Panc1 (cell line): Measurements from ENCODE around the gene CLRN3. TPM values are rescaled to one million over a fixed set of nuclear protein-coding genes. Genes with fewer than 3 reads are reported as not detected.

Experiments used
- ATAC-seq: fragments of 200-7000 bp; cut with Tn5 transposase; 2 replicates; pipeline ENCODE4 v1.9.1; 2020; ENCODE audit warnings: mild to moderate bottlenecking, moderate library complexity
- BruUV-seq: library from RNA; stranded (reverse); fragments of 400-500 nt; replicated peaks from 2 replicates; lab custom pipeline; 2021; lab: Mats Ljungman, UMichigan
- CTCF ChIA-PET: fragments of 300-600 bp; sonication (Branson Sonifier 250); formaldehyde crosslinking; loops from one replicate; lab custom pipeline; 2022; ENCODE audit warnings: antibody characterized with exemption; lab: Charles Lee
- POLR2A ChIA-PET: fragments of 300-600 bp; sonication (Branson Sonifier 250); formaldehyde crosslinking; loops from one replicate; lab custom pipeline; 2022; ENCODE audit warnings: antibody characterized with exemption; lab: Charles Lee
- DNase-seq: peaks from one replicate; pipeline ENCODE4 v3.0.0-alpha.2; 2010; ENCODE audit warnings: low read depth, low spot score
- H3K27ac ChIP-seq: 2 replicates; pipeline ENCODE4 v1.5.1; 2011; ENCODE audit warnings: mild to moderate bottlenecking, low read length, inconsistent platforms
- H3K27me3 ChIP-seq: fragments of 200-500 bp; sonication (Bioruptor generic); 2 replicates; pipeline ENCODE4 v1.6.0; 2014; ENCODE audit warnings: low read length, inconsistent platforms; ENCODE audit not compliant: control insufficient read depth, insufficient read depth
- H3K36me3 ChIP-seq: fragments of 200-500 bp; sonication (Bioruptor generic); 2 replicates; pipeline ENCODE4 v1.5.1; 2014; ENCODE audit warnings: inconsistent platforms, mild to moderate bottlenecking, low read length, moderate library complexity; ENCODE audit not compliant: control insufficient read depth, insufficient read depth
- H3K4me1 ChIP-seq: 2 replicates; pipeline ENCODE4 v1.5.1; 2011; ENCODE audit warnings: inconsistent platforms, mild to moderate bottlenecking, low read length, moderate library complexity; ENCODE audit not compliant: control insufficient read depth, insufficient read depth
- H3K4me3 ChIP-seq, 2 experiments: 2 replicates each; pipeline ENCODE4 v1.5.1; 2011 to 2012; ENCODE audit warnings: low read depth in 2 of 2, low read length in 2 of 2, mild to moderate bottlenecking in 2 of 2, inconsistent platforms in 1 of 2, moderate library complexity in 1 of 2
- H3K9me3 ChIP-seq: fragments of 200-500 bp; sonication (Bioruptor generic); 2 replicates; pipeline ENCODE4 v1.5.1; 2014; ENCODE audit warnings: low read depth, mild to moderate bottlenecking, inconsistent platforms, low read length, moderate library complexity; ENCODE audit not compliant: control insufficient read depth, insufficient read depth
- CTCF ChIP-seq: fragments of 450-650 bp; IDR thresholded peaks from 2 replicates; pipeline ENCODE4 v1.5.1; 2017; ENCODE audit warnings: mild to moderate bottlenecking
- POLR2AphosphoS5 ChIP-seq: IDR thresholded peaks from 2 replicates; pipeline ENCODE4 v1.6.1; 2012; ENCODE audit warnings: mild to moderate bottlenecking, low read depth, low read length, moderate library complexity
- REST ChIP-seq, 2 experiments: IDR thresholded peaks; 2 replicates each; pipeline ENCODE4 v1.6.1; 2011 to 2012; ENCODE audit warnings: low read depth in 2 of 2, control low read depth in 1 of 2, low read length in 1 of 2, mild to moderate bottlenecking in 1 of 2, moderate library complexity in 1 of 2; ENCODE audit not compliant: insufficient read depth in 1 of 2
- SIN3A ChIP-seq: IDR thresholded peaks from 2 replicates; pipeline ENCODE4 v1.6.1; 2012; ENCODE audit warnings: low read depth, mild to moderate bottlenecking, low read length, moderate library complexity, borderline replicate concordance; ENCODE audit not compliant: insufficient read depth
- TCF7L2 ChIP-seq: IDR thresholded peaks from 2 replicates; pipeline ENCODE4 v1.6.1; 2011; ENCODE audit warnings: mild to moderate bottlenecking, low read depth, low read length, inconsistent platforms
- in situ Hi-C: cut with HindIII; loops from 2 replicates; pipeline ENCODE4 v1.10.0; 2016; ENCODE audit warnings: low sequenced_read_pairs, low pct_unique_long_range_greater_than_20kb
- intact Hi-C: fragments of 100-400 bp; cut with micrococcal nuclease; formaldehyde crosslinking; loops from one replicate; pipeline ENCODE4 v1.10.0; 2022; ENCODE audit not compliant: unreplicated experiment
- total RNA-seq: library from RNA; stranded (reverse); gene quantifications from one replicate; pipeline ENCODE4 v1.2.1, GENCODE V29; 2021; ENCODE audit not compliant: unreplicated experiment

CLRN3 gene
- total RNA-seq, 1 experiment from 2014 or later = not detected

- CTCF ChIA-PET = no interaction called here
These were observed 8.2 kb downstream of the CLRN3 start for GRCh38 chr10:127884501-127884900.

DNA sequence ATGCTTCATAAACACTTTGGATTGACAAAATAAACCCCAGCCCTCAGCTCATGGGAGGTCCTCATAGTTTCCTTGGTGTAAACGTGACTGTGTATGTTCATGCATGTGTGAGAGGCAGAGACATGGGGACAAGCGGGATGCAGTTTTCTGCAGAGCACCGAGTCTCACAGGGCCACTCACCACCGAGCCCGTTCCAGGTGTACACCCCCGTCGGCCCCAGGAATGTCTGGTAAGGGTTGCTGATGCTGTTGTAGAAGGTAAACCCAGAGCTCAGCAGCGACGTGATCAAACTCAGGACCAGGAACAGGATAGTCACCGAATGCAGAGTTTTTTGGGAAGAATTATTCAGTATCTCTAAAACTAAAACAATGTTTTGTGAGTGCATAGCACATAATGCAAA lies 9.2 kb downstream of the CLRN3 start:
- in situ Hi-C loops (no loop called here), intact Hi-C loops (no loop called here)
- no peak for TF ChIP-seq POLR2AphosphoS5
- no peak for TF ChIP-seq SIN3A
- TF ChIP-seq TCF7L2 = no peak
- no peak for TF ChIP-seq CTCF
- TF ChIP-seq REST (IDR thresholded peaks at IDR 0.05; ENCODE audit: insufficient read depth in 1 of 2, low read depth in 2 of 2, low read length in 1 of 2) = no peak
- DNase-seq (no peak), ATAC-seq (no peak)
- POLR2A ChIA-PET = no interaction called here
- H3K27ac ChIP-seq = no peak overlapping the region
- CTCF ChIA-PET = interaction anchor here (0.6 kb wide), 1 partner anchor 228 kb away, joined by 4 read pairs; no protein-coding TSS in a partner anchor
- no peaks in the 10 kb centered on the region for H3K36me3 ChIP-seq
- H3K4me1 ChIP-seq = no peaks in the 10 kb centered on the region
- no peak overlapping the region for H3K4me3 ChIP-seq
- H3K9me3 ChIP-seq = no peaks in the 10 kb centered on the region
- no peaks in the 10 kb centered on the region; the same call in 1 of the 2 replicates for H3K27me3 ChIP-seq
- BruUV-seq = no TSS peak

More at GRCh38 chr10:127884501-127884900, 8.2 kb downstream of the CLRN3 start:
- POLR2A ChIA-PET = no interaction called here
- ATAC-seq = no peak
- no peak overlapping the region for H3K27ac ChIP-seq
- H3K9me3 ChIP-seq = no peaks in the 10 kb centered on the region
- H3K27me3 ChIP-seq = no peaks in the 10 kb centered on the region; the same call in 1 of the 2 replicates
- in situ Hi-C loops (no loop called here), intact Hi-C loops (no loop called here)
- H3K36me3 ChIP-seq = no peaks in the 10 kb centered on the region
- no peak for TF ChIP-seq REST (IDR thresholded peaks at IDR 0.05; ENCODE audit: insufficient read depth in 1 of 2, low read depth in 2 of 2, low read length in 1 of 2)
- TF ChIP-seq POLR2AphosphoS5 = no peak
- TF ChIP-seq TCF7L2 = no peak
- TF ChIP-seq SIN3A = no peak
- TF ChIP-seq CTCF = no peak
- no TSS peak for BruUV-seq
- no peaks in the 10 kb centered on the region for H3K4me1 ChIP-seq
- no peak overlapping the region for H3K4me3 ChIP-seq
- DNase-seq = no peak
